ENCODE results near the gene FARP1.

DNA sequence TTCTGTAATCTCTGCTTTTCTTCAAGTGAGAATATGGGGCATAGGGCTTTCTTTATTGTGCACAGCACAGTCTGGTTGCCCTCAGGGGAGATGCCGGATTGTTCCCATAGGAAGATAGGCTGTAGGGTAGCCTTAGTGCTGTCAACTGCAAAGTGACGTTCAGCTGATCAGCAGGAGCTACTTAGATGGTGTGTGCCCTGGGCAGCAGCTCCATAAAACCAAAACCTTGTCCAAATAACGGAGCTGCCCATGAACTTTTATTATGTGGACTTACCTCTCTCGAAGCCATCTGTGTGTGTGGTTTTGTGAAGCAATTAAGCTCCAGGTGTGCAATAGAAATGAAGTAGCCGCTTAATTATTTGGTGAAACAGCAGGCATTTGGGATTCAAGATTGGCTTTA, 154.2 kb downstream of the FARP1 start:
- TF ChIP-seq EP300 (IDR thresholded peaks at IDR 0.05; ENCODE audit: borderline replicate concordance in 1 of 2, low read depth in 2 of 2, low read length in 2 of 2) = no peak
- TF ChIP-seq, protein P1, sequence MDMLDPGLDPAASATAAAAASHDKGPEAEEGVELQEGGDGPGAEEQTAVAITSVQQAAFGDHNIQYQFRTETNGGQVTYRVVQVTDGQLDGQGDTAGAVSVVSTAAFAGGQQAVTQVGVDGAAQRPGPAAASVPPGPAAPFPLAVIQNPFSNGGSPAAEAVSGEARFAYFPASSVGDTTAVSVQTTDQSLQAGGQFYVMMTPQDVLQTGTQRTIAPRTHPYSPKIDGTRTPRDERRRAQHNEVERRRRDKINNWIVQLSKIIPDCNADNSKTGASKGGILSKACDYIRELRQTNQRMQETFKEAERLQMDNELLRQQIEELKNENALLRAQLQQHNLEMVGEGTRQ (IDR thresholded peaks at IDR 0.05; ENCODE audit: low read length) = no peak
- TF ChIP-seq, protein P2, sequence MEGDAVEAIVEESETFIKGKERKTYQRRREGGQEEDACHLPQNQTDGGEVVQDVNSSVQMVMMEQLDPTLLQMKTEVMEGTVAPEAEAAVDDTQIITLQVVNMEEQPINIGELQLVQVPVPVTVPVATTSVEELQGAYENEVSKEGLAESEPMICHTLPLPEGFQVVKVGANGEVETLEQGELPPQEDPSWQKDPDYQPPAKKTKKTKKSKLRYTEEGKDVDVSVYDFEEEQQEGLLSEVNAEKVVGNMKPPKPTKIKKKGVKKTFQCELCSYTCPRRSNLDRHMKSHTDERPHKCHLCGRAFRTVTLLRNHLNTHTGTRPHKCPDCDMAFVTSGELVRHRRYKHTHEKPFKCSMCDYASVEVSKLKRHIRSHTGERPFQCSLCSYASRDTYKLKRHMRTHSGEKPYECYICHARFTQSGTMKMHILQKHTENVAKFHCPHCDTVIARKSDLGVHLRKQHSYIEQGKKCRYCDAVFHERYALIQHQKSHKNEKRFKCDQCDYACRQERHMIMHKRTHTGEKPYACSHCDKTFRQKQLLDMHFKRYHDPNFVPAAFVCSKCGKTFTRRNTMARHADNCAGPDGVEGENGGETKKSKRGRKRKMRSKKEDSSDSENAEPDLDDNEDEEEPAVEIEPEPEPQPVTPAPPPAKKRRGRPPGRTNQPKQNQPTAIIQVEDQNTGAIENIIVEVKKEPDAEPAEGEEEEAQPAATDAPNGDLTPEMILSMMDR (IDR thresholded peaks at IDR 0.05; ENCODE audit: control extremely low read depth in 1 of 3, insufficient read depth in 1 of 3, low read depth in 1 of 3, low read length in 3 of 3) = no peak
- no peak for TF ChIP-seq JUND (IDR thresholded peaks at IDR 0.05; ENCODE audit: low read length)
- no peak for TF ChIP-seq GABPA (IDR thresholded peaks at IDR 0.05; ENCODE audit: borderline replicate concordance, insufficient read depth, low read length)
- no peak for TF ChIP-seq POLR2AphosphoS5 (IDR thresholded peaks at IDR 0.05; ENCODE audit: low read depth, low read length)
- TF ChIP-seq E2F6 (IDR thresholded peaks at IDR 0.05) = no peak
- TF ChIP-seq KDM1A (IDR thresholded peaks at IDR 0.05; ENCODE audit: borderline replicate concordance, low read length) = no peak
- no peak for TF ChIP-seq YY1 (IDR thresholded peaks at IDR 0.05; ENCODE audit: low read depth, low read length)
- no peak for TF ChIP-seq POLR2A (IDR thresholded peaks at IDR 0.05; ENCODE audit: control extremely low read depth in 1 of 2, low read depth in 2 of 2, low read length in 2 of 2)
- no peak for TF ChIP-seq EZH2 (IDR thresholded peaks at IDR 0.05; ENCODE audit: low read depth, low read length, severe bottlenecking)
- no peak for TF ChIP-seq RAD21 (IDR thresholded peaks at IDR 0.05 in 1 of 2, conservative IDR thresholded peaks at IDR 0.05 in 1 of 2; ENCODE audit: low read depth in 2 of 2, low read length in 2 of 2)

Data from H1 (cell line).